HG03196 (cell line): ENCODE data around the gene MROH7.
"Not testable (repeated sequence)": the region's sequence is repeated elsewhere in the genome, so short reads cannot be mapped to it uniquely, and the experiment has no call there.

Experiments
- ATAC-seq: cut with Tn5 transposase; IDR thresholded peaks from one replicate; pipeline ENCODE4 v1.9.1; 2021; ENCODE audit not compliant: unreplicated experiment

MROH7 gene

DNA sequence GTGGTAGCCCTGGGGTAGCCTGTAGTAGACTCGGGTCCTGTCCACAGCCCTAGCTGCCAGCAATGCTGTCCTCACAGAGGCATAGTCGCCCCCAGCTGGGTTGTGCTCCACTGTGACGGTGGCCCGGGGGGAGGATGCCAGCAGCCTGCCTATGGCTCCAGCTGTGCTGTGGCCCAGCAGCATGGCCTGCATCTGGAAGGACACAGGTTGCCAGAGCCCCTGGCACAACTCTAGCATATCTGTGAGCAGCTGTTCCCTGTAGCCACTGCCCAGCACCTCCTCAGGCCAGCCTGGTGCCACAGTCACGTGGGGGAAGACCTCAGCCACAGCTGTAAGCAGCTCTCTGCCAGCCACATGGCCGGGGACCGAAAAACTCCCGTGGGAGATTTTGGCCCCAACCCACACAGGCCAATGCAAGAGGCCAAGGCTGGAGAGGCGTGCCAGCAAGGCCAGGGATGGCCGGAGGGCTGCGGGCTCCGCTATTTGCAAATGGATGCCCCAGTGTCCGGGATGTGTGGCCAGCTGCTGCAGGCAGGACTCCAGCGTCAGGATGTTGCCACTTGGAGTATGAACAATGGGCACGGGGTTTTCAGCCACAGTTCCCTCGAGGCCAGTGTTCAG, 32.2 kb upstream of the MROH7 start:
- no peak for ATAC-seq

DNA sequence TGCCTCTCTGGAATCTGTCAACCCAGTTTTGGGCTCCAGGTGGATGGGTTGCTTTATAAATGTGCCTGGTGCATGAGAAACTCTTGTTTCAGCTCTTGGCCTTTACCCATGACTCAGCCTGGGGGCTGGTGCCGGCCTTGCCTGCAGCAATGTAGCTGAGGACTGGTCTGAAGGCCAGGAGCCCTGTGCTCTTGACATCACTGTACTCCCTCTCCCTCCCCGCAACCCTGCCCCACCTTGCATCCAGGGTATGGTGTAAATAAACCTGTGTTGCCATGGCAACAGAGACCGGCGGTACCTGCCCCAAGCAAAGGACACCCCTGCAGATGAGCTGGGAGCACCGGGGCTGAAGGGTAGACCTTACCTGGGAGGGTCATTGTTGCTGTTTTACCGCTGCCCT, 31.5 kb upstream of the MROH7 start:
- ATAC-seq, result no peak

GRCh38 chr1:54610601-54611580, 30.7 kb upstream of the MROH7 start:
- no peak for ATAC-seq

GRCh38 chr1:54611621-54612020, 30.0 kb upstream of the MROH7 start:
- ATAC-seq, result no peak

DNA sequence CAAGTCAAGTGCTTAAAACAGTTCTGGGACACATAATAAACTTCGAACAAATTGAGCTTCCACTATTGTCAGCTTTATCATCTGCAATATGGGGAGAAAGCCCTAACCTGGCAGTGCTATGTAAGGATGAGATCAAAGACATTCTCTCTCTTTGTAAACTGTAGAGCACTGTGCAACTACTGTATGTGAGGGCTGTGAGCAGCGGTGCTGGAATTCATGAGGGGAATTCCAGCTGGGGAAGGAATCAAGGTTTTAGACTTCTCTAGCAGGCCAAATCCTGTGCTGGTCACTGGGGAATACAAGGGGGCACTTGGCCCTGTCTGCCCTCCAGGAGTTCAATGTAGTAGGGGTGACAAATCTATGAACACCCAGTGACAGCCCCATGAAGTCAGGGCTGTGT, 27.6 kb upstream of the MROH7 start:
- ATAC-seq, result no peak

GRCh38 chr1:54614563-54614962, 27.0 kb upstream of the MROH7 start:
- ATAC-seq, result no peak

GRCh38 chr1:54615531-54616279, 25.9 kb upstream of the MROH7 start:
- no peak for ATAC-seq

- no peak for ATAC-seq
Observed at GRCh38 chr1:54619749-54620148, 21.8 kb upstream of the MROH7 start.

DNA sequence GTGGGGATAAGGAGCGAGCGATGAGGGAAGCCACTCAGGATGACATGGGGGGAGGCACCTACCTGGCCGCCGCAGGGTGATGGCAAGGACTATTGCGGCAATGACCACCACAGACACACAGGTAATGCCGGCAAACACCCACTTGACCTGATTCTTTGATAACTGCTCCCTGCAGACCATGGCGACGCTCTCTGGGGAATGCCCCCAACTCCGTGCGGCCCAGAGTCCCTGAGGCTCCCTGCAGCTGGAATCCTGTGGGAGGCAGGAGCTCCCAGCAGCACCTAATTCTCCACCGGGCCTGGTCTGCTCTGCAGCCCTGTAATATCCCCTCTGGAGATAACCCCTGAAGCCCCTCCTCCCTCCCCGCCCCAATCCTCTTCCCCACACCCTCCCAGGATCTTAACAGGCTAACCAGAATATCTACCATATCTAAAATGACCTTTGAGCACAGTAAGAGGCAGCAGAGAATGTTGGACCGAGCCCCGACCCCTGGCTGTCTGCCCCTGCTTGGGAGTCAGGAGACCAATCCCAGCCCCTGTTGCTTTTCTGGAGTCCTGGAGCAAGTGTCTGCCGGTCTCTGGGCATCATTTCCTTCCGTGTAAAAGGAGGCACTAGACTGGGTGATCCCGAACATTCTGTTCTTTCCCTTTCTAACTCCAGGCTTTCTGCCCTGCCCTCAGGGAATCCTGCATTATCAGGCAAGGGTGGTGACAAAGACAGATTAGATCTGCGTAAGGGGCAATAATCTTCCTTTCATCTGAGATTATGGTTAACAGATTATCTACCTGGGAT, 18.2 kb upstream of the MROH7 start, which contains the start of gene FAM151A:
Gene FAM151A (minus strand): TSS at position 310 of the 792 bp plus-strand sequence. CDS start 130 bp downstream, at position 180.
- no peak for ATAC-seq

- no peak for ATAC-seq
Observed at GRCh38 chr1:54624466-54625464, 16.8 kb upstream of the MROH7 start.

GRCh38 chr1:54627196-54627595, 14.4 kb upstream of the MROH7 start:
- ATAC-seq, result no peak

DNA sequence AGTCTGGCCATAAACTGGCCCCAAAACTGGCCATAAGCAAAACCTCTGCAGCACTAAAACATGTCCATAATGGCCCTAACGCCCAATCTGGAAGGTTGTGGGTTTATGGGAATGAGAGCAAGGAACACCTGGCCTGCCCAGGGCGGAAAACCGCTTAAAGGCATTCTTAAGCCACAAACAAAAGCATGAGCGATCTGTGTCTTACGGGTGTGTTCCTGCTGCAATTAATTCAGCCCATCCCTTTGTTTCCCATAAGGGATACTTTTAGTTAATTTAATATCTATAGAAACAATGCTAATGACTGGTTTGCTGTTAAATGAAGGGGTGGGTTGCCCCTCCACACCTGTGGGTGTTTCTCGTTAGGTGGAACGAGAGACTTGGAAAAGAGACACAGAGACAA, 5.8 kb upstream of the MROH7 start:
- ATAC-seq, result not testable (repeated sequence)

DNA sequence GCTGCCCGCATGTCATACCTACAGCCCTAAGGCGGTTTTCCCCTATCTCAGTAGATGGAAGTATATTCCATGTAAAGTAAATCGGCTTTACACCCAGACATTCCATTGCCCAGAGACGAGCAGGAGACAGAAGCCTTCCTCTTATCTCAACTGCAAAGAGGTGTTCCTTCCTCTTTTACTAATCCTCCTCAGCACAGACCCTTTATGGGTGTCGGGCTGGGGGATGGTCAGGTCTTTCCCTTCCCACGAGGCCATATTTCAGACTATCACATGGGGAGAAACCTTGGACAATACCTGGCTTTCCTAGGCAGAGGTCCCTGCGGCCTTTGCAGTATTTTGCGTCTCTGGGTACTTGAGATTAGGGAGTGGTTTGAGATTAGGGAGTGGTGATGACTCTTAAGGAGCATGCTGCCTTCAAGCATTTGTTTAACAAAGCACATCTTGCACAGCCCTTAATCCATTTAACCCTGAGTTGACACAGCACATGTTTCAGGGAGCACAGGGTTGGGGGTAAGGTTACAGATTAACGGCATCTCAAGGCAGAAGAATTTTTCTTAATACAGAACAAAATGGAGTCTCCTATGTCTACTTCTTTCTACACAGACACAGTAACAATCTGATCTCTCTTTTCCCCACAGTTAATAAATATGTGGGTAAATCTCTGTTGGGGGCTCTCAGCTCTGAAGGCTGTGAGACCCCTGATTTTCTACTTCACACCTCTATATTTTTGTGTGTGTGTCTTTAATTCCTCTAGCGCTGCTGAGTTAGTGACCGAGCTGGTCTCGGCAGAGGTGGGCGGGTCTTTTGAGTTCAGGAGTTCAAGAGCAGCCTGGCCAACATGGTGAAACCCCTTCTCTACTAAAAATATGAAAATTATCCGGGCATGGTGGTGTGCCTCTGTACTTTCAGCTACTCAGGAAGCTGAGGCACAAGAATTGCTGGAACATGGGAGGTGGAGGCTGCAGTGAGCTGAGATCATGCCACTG, 4.8 kb upstream of the MROH7 start:
- not testable (repeated sequence) for ATAC-seq

DNA sequence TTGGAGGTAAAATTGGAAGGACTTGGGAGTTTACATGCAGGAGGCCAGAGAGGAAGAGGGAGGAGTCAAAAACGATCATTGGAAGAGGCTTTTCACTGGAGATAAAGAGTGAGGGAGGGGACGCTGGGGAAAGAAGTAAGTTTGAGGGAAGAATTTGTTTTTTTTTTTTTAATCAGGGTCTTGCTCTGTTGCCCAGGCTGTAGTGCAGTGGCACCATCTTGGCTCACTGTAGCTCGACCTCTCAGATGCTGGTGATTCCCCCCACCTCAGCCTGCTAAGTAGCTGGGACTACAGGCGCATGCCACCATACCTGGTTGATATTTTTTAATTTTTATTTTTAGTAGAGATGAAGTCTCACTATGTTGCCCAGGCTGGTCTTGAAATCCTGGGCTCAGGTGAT, 1.2 kb upstream of the MROH7 start:
- no peak for ATAC-seq

DNA sequence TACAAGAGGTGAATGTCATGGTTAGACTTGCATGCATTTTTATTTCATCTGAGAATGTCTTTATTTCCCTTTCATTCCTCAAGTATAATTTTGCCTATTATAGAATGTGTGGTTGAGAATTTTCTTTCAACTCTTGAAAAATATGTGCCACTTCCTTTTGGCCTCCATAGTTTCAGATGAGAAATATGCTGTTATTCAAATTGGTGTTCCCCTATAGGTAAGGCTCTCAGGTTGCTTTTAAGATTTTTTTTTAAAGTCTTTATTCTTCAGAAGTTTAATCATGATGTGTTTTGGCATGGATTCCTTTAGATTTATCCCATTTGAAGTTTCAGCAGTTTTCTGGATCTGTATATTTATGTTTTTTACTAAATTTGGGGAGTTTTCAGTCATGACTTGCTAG, 2.1 kb downstream of the MROH7 start:
- ATAC-seq, result no peak

- ATAC-seq, result no peak
Observed at GRCh38 chr1:54645806-54646676, 4.5 kb downstream of the MROH7 start.
